ENCODE data around the gene OR2T35.
"Not testable (repeated sequence)": the region's sequence is repeated elsewhere in the genome, so short reads cannot be mapped to it uniquely, and the experiment has no call there.

Gene OR2T35, protein sequence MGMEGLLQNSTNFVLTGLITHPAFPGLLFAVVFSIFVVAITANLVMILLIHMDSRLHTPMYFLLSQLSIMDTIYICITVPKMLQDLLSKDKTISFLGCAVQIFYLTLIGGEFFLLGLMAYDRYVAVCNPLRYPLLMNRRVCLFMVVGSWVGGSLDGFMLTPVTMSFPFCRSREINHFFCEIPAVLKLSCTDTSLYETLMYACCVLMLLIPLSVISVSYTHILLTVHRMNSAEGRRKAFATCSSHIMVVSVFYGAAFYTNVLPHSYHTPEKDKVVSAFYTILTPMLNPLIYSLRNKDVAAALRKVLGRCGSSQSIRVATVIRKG

DNA sequence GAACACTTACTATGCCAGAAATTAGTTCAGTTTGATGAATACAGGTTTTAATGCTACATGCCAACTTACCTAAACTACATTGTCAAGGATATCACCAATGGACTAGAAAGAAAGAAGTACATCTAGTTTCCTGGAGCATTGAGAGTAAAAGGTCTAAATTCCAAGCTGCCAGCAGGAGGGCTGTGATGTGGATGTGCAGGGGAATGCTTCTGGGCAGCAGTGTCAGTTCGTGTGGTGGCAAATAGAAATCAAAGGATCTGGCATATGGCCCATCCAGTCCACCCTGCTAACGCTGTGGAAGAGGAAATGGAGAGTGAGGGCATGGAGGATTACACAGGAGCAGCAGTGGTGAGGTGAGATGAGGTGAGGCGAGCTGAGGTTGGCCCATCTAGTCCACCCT, at the start of gene OR2T35:
Gene OR2T35 (minus strand): TSS at position 101 of the 400 bp plus-strand sequence. CDS start 6,020 bp downstream, outside the sequence.
- not testable (repeated sequence) for DNase-seq (ENCODE audit: low spot score)

GRCh38 chr1:248691567-248692155, 46.6 kb upstream of the OR2T35 start:
- no peak for DNase-seq (ENCODE audit: low spot score)

DNA sequence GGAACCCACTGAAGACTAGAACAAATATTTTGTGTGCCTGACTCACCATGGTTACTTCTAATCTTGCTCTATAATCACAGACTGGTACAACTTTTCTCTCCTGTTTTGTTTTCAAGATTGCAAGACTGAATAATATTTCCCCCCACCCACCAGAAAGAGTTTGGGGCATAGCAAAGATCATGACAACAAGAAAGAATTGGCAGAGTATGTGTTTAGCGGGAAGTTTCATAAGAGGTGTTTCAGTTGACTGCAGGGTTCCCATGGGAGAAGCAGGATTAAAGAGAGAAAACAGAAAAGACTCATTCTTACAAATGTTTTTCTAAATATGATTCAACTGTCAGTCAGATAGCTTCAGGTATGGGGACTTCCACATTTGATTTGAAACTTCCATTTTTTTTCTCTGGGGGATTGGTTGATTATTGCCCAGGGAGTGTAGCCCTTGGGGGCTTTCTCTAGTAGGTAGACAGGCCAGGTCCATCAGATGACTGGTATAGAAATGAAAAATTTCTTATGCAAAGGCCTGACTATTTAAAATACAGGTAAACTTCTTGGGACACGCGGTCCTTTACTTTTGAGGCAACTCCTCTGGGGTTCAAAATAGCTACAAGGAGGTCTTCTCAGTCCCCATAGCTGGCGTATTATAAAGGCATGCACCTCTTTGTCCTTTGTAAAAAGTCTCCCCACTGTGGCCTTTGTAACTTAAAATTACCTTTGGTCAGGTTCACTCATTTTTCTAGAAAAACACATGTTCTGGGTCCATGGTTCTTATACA, 43.6 kb upstream of the OR2T35 start:
- no peak for DNase-seq (ENCODE audit: low spot score)

GRCh38 chr1:248686815-248687214, 41.7 kb upstream of the OR2T35 start:
- no peak for DNase-seq (ENCODE audit: low spot score)

DNA sequence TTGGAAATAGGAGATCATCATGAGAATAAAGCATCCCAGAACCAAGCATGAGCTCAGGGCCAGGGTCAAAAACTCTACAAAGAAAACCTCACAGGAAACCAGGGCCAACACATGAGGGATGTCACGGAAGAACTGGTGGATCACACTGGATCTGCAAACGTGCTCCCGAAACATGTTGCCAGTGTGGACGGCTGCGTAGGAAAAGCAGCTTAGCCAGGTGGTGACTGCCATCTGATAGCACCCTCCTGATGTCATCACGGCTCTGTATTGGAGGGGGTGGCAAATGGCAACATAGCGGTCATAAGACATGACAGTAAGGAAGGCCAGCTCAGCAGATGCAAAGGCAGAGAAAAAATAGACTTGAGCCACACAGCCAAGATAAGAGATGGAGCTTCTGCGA, 36.6 kb upstream of the OR2T35 start:
- DNase-seq (ENCODE audit: low spot score), result no peak

DNA sequence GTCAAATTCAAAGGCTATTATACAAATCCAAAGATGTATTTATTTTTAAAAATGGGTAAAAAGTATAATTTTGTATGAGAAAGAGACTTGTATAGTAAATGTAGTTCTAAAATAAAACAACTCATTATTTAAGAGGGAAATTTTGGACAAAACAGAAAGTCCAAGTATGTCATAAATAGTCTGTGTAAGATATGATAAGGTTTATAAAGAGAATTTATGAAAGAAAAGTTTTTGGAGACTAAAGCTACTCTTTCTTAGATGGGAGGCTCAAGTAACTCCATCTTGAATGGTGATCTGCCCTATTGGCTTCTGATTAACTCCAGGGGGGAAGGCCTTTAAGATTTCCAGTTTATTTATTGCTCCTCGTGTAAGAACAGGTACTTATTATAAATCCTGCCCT, 24.9 kb upstream of the OR2T35 start:
- DNase-seq (ENCODE audit: low spot score), result no peak

DNA sequence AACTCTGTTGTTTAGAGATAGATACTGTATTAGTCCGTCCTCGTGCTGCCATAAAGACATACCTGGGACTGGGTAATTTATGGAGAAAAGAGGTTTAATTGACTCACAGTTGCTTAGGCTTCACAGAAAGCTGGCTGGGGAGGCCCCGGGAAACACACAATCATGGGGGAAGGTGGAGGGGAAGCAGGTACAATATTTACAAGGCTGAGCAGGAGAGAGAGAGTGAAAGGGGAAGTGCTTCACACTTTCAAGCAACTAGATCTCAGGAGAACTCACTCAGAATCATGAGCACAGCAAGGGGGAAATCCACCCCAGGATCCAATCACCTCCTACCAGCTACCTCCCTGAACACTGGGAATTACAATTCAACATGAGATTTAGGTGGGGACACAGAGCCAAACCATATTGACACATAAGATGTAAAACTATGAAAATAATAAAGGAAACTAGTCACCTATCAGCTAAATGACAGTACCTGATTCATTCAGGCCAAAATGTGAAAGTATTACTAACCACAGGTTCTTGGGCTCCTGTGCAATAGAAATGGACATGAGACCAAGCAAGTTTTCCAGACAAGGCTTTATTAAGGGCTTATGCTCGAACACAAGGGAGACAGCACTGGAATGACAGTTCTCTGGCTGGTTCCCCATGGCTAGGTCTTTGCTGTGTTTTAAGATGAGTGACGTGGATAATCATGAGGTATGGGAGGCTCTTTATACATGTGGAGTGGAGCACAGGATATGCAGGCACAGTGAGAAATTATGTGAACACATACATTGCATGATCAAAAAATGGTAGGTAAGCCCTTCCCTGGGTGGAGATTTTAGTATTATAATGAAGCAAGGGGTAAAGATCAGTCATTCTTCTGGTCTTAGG, 18.6 kb upstream of the OR2T35 start:
- DNase-seq (ENCODE audit: low spot score), result not testable (repeated sequence)

DNA sequence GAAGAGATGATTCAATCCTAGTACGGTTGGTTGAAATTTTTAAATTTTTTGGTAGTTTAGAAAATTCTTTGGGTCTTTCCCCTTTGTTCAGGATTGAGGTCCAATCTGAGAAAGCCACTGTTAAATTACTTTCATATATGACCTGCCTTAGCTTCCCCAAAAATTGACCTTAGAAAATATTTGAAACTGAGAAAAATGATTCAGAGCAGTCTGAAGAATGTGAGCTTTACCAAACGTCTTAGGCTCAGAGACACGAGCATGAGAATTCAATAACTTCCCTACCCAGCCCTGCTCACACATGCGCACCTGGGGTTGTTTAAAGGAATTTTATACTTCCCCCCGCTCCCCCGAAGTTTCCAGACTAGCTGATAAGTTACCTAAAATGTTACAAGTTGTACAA, 11.7 kb upstream of the OR2T35 start:
- DNase-seq (ENCODE audit: low spot score), result not testable (repeated sequence)

DNA sequence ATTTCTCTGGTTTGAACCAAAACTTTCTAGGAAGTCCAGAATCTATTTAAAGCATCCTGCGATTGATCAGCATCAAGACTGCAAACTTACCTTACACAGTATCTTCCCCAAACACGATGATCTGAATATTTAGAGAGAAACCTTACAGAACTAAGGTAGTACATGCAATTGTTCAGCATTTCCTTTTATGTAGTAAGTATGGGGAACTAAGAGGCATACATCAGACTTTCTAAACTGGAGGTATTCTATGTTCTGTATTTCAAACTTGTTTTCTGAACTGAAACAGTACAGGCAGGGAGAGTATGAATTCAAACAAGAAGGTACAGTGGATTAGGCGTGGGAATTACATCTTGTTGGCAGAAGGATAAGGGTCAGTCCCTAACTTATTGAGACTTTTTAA, 10.3 kb upstream of the OR2T35 start, which contains the start of gene OR2T27:
Gene OR2T27 (minus strand): TSS at position 175 of the 400 bp plus-strand sequence. CDS start 4,644 bp downstream, outside the sequence.
- not testable (repeated sequence) for DNase-seq (ENCODE audit: low spot score)

DNA sequence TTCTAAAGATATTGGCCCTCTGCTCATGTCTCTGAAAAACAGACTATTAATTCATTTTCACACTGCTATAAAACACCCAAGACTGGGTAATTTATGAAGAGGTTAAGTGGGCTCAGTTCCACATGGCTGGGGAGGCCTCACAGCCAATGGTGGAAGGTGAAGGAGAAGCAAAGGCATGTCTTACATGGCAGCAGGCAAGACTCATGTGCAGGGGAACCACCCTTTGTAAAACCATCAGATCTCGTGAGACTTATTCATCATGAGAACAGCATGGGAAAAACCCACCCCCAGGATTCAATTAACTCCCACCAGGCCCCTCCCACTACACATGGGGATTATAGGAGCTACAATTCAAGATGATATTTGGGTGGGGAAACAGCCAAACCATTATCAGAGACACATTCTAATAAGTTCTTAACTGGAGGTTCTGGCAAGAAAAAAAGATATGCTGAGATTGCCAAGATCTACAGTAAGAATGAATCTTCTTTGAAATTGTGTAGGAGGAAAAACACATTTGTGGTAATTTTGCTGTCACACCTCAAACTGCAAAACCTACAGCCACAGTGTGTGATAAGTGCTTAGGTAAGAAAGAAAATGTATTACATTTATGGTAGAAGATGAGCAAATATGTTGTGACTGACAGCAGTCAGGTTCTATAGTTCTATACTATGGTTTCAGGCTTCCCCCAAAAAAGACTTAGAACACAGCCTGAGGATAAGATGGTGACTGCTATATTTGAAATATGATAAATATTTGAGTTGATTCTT, 3.9 kb upstream of the OR2T35 start:
- not testable (repeated sequence) for DNase-seq (ENCODE audit: low spot score)

DNA sequence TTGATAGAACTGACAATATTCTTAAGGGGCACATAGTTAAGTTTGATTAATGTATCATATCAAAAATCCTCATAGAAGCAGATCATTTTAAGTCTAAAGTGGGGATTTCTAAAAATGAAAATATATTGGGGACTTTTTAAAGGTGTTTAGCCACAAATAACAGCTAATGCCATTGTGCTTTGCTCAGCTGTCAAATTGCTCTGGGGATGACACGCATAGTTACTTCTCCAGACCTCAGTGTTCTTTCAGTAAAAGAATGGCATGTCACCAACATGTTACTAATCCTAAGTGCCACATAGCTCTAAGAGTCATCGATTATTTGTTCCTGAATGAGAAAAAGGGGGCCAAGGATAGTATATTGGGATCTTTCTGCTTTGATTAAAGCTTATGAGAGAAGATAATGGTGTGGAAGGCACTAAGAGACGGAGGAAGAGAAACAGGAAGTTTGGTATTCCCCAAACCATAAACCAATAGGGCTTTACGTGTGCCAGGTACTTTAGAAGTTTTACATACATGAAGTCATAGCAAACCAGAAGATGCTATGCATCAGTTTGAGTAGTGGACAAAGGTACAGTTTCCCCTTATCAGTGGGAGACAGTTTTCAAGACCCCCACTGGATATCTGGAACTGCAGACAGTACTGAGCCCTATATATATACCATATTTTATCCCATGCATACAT, 2.0 kb downstream of the OR2T35 start:
- not testable (repeated sequence) for DNase-seq (ENCODE audit: low spot score)

DNA sequence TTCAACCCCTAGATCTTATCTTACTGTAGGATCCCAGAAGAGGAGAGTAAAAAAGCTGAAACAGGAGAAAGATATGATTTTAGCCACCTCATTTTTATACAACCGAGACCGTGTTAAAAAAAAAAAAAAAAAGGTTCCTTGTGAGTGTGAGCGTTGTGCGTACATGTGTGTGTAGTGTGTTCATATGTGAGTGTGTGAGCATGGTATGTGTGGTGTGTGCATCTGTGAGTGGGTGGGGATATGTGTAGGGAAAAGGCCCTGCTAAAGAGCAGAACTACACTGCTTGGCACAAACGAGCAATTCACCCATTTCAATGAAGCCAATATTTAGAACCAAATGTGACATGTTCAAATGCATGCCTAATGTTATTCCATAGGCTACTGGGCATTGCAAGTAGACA, 3.5 kb downstream of the OR2T35 start:
- not testable (repeated sequence) for DNase-seq (ENCODE audit: low spot score)

GRCh38 chr1:248640906-248641305, 4.2 kb downstream of the OR2T35 start:
- not testable (repeated sequence) for DNase-seq (ENCODE audit: low spot score)

- DNase-seq (ENCODE audit: low spot score), result not testable (repeated sequence)
Observed at GRCh38 chr1:248639652-248640051, 5.4 kb downstream of the OR2T35 start.

DNA sequence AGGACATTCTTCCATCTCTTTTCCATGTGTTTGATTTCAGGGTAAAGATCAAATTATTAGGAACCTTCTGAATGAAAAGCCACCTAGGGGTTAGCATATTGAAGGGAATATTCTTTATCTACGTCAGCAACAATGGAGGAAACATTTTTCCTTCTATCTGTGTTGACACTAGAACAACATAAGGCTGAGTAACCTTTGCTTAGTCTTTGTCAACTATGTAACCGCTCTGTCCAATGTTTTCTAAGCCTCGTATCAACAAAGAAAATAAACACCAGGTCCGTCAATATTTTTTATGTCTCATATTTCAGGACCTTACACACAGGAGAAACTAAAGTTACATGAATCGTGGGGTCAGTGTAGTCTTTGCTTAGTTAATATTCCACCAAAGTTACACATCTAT, 8.5 kb downstream of the OR2T35 start:
- DNase-seq (ENCODE audit: low spot score), result not testable (repeated sequence)

DNA sequence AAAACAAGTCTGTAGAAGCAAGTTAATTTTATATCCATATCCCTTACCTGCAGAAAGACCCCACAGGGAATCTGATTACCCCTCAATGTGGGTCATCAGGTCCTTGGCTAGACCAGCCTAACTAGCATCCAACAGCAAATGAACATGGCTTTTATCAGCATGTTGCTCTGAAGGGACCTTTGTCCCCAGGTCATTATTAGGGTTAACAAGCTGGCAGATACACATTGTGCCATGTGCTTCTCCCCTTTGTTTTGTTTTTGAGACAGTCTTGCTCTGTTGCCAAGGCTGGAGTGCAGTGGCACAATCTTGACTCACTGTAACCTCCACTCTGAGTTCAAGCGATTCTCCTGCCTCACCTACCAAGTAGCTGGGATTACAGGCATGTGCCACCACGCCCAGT, 10.1 kb downstream of the OR2T35 start, which contains the start of gene OR2T11:
Gene OR2T11 (minus strand): TSS at position 101 of the 400 bp plus-strand sequence. CDS start 7,963 bp downstream, outside the sequence.
- not testable (repeated sequence) for DNase-seq (ENCODE audit: low spot score)

DNA sequence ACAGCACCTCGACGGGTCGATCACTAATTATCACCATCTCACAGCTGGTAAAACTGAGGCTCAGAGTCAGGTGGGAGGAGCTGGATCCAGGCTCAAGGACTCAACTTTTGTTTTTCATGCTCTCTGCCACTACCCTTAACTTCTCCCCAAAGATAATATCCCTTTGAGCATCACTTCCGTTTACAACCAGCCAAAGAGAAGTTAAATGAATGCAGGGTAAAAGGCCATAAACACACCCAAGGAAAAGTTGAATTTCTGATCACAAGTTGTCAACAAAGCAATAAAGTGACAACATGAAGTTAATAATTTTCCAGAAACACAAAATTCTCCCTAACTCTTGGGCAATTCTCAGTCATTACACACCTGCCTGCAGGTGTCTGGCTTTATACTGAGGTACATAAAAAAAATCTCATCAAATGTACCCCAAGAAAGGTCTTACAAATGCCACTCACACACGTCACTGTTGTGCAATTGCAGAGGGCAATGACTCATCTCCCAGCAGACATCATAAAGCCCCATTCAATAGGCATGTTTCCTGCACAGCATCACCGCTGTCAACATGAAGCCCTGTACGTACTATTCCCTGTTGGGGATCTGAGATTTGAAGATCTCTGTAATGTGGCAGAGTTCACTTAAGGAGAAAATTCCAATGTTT, 13.6 kb downstream of the OR2T35 start:
- no peak for DNase-seq (ENCODE audit: low spot score)

GRCh38 chr1:248630551-248630950, 14.5 kb downstream of the OR2T35 start:
- DNase-seq (ENCODE audit: low spot score), result no peak

- no peak for DNase-seq (ENCODE audit: low spot score)
Observed at GRCh38 chr1:248627971-248628844, 16.9 kb downstream of the OR2T35 start.
